GM18519 (cell line): ENCODE data around the gene CXCL6.

Source experiments
- ATAC-seq: cut with Tn5 transposase; IDR thresholded peaks from one replicate; pipeline ENCODE4 v1.9.1; 2021; ENCODE audit warnings: mild to moderate bottlenecking, moderate library complexity; ENCODE audit not compliant: unreplicated experiment, low FRiP score

CXCL6 gene

GRCh38 chr4:73836373-73837279, at the start of gene CXCL6:
TSS of gene CXCL6 (plus strand) at chr4:73836678. CDS start at chr4:73836751, 73 bp downstream.
- ATAC-seq, result no peak

- ATAC-seq, result no peak
These were observed 48.1 kb upstream of the CXCL6 start for GRCh38 chr4:73788411-73788810.

GRCh38 chr4:73798842-73799241, 37.6 kb upstream of the CXCL6 start:
- ATAC-seq, result no peak

GRCh38 chr4:73800206-73800605, 36.3 kb upstream of the CXCL6 start:
- ATAC-seq, result no peak

GRCh38 chr4:73801692-73802091, 34.8 kb upstream of the CXCL6 start:
- no peak for ATAC-seq

GRCh38 chr4:73803213-73803612, 33.3 kb upstream of the CXCL6 start:
- no peak for ATAC-seq

- ATAC-seq, result no peak
These were observed 26.3 kb upstream of the CXCL6 start for GRCh38 chr4:73810191-73810590.

- ATAC-seq, result no peak
These were observed 24.6 kb upstream of the CXCL6 start for GRCh38 chr4:73811841-73812240.

- ATAC-seq, result no peak
These were observed 21.8 kb upstream of the CXCL6 start for GRCh38 chr4:73814679-73815078.

- no peak for ATAC-seq
These were observed 21.3 kb upstream of the CXCL6 start for GRCh38 chr4:73815145-73815544.

- no peak for ATAC-seq
These were observed 19.7 kb upstream of the CXCL6 start for GRCh38 chr4:73816814-73817213.

GRCh38 chr4:73817341-73817740, 19.1 kb upstream of the CXCL6 start:
- ATAC-seq, result no peak

GRCh38 chr4:73821325-73821724, 15.2 kb upstream of the CXCL6 start:
- no peak for ATAC-seq

- no peak for ATAC-seq
These were observed 14.1 kb upstream of the CXCL6 start for GRCh38 chr4:73822389-73822788.

- ATAC-seq, result no peak
These were observed 13.5 kb upstream of the CXCL6 start for GRCh38 chr4:73822812-73823504.

- ATAC-seq, result no peak
These were observed 12.7 kb upstream of the CXCL6 start for GRCh38 chr4:73823760-73824159.

GRCh38 chr4:73828956-73829355, 7.5 kb upstream of the CXCL6 start:
- no peak for ATAC-seq

GRCh38 chr4:73831569-73831968, 4.9 kb upstream of the CXCL6 start:
- ATAC-seq, result no peak

- no peak for ATAC-seq
These were observed 3.7 kb upstream of the CXCL6 start for GRCh38 chr4:73832651-73833237.

- no peak for ATAC-seq
These were observed 2.6 kb downstream of the CXCL6 start for GRCh38 chr4:73839071-73839470.

GRCh38 chr4:73839715-73840114, 3.2 kb downstream of the CXCL6 start:
- no peak for ATAC-seq
